GM12872 (cell line): Measurements from ENCODE around the gene RNF207.

Source experiments
- TF ChIP-seq, protein P1 (sequence below): IDR thresholded peaks from 3 replicates; pipeline ENCODE4 v1.5.1; 2011; ENCODE audit warnings: low read depth, mild to moderate bottlenecking, low read length, moderate library complexity; ENCODE audit not compliant: insufficient read depth

Gene RNF207

DNA sequence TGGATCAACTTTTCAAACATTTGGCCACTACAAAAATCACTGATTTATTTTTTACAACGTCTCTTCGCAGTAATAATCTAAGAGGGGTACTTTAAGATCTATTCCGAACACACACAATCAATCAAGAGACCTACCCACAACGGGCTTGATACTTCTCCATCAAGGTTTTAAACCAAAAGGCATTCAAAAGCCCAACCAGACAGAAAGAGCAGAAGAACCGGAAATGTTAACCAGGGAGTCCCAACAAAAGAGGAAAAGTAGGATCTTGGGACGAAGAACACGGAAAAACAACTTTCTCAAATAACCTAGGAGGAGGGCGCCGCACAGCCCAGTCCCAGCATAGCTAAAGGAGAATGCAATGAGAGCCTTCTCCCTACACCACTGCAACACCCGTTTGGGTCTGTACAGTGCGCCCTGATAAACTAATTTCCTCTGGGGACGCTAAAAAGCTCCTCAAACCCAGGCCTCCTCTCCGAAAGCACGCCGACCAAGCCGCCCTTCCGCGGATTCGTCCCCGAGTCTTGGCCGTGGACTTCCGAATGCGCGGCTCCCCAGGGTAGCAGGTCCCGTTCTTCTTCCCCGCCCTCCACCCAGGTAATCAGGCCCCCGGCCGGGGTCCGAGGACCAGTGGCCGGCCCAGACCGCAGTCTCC is 7.1 kb upstream of the RNF207 start:
- TF ChIP-seq, protein P1, sequence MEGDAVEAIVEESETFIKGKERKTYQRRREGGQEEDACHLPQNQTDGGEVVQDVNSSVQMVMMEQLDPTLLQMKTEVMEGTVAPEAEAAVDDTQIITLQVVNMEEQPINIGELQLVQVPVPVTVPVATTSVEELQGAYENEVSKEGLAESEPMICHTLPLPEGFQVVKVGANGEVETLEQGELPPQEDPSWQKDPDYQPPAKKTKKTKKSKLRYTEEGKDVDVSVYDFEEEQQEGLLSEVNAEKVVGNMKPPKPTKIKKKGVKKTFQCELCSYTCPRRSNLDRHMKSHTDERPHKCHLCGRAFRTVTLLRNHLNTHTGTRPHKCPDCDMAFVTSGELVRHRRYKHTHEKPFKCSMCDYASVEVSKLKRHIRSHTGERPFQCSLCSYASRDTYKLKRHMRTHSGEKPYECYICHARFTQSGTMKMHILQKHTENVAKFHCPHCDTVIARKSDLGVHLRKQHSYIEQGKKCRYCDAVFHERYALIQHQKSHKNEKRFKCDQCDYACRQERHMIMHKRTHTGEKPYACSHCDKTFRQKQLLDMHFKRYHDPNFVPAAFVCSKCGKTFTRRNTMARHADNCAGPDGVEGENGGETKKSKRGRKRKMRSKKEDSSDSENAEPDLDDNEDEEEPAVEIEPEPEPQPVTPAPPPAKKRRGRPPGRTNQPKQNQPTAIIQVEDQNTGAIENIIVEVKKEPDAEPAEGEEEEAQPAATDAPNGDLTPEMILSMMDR, result no peak

DNA sequence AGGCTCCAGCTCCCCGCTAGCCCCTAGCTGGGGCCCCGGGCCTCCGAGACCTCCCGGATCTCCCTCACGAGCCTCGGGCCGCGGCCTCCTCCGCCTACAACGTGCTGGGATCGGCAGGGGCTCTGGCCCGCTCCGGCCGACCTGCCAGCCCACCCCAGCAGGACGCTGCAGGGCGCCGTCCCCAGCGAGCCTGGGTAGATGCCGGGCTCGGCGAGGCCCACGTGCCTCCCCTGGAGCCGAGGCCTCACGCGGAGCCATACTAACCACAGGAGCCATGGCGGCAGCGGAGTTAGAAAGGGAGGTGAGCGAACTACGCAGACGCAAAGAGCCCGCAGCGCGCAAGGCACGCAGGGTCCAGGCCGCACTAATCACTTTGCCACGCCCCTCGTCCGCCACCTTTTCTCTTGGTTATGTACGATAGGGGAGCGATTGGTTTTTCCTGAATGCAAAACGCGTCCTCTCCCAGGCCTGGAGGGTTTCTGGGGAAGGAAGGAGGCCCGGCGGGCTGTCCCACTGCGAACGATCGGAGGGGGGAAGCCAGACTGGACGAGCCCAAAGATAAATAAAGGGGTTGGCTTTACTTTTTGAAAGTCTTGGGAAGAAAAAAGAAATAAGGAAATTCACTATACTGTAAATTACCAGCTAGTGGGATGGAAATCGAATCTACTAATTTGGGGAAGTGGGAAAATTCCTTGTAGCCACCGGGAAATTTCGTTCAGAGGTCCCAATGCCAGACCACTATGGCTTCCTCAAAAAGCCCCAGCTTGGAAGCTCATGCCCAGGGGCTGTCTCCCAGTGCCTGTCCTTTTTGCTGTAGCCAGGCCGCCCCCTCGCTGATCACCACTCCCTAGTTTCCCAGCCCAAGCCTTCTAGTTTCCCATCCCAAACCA is 6.4 kb upstream of the RNF207 start, which contains the start of gene RPL22:
TSS of gene RPL22 (minus strand) at position 298 of the 890 bp plus-strand sequence. CDS start at position 276, 22 bp downstream.
- TF ChIP-seq, protein P1, result no peak

DNA sequence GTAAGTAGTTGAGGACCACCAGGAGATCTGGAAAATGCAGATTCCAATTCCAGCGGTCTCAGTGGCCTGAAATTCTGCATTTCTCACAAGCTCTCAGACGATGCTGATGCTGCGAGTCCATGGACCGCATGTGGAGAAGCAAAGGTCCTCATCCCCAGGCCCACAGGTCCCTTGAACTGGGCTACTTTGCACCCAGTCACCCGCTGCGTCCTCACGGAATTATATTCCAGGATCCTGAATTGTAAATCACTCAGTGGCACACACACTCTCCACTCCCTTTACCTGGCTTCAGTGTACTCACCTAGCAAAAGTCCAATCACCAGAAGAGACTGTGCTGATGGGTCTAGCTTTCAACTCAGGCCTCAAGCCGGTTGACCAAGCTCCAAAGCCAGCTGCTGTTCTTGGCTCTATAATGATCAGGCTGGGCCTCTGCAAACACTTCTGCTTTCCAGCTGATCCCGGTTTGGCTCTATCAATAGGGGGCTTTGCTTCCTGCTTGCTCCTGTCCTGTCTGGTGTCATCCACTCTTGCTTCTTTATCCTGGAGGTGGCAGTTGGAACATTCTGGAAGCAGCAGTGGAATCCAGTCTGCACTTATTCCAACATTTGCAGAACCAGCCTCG is 5.6 kb upstream of the RNF207 start:
- TF ChIP-seq, protein P1, result no peak

DNA sequence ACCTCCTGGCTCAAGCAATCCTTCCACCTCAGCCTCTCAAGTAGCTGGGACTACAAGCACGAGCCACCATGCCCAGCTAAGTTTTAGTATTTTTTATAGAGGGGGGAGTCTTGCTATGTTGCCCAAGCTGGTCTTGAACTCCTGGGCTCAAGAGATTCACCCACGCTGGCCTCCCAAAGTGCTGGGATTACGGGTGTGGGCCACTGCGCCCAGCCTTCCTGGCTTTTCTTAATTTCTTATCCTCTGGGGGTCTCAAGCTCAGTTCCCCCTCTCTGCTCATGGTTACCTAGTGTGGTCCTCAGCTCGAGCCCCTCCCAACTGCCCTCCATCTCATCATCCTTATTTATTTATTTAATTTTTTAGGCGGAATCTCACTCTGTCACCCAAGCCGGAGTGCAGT is 3.7 kb upstream of the RNF207 start:
- TF ChIP-seq, protein P1, result no peak

DNA sequence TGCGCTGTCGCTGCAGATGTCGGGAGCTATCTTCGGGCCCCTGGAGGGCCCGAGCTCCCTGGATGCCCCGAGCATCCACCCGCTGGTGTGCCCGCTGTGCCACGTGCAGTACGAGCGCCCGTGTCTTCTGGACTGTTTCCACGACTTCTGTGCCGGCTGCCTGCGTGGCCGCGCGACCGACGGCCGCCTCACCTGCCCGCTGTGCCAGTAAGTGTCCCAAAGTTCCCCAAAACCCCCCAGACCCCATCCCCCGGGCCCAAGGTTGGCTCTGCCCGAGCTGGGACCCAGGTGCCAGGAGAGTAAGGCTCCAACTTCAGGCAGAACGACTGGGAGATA is 569 bp downstream of the RNF207 start:
- TF ChIP-seq, protein P1, result no peak

DNA sequence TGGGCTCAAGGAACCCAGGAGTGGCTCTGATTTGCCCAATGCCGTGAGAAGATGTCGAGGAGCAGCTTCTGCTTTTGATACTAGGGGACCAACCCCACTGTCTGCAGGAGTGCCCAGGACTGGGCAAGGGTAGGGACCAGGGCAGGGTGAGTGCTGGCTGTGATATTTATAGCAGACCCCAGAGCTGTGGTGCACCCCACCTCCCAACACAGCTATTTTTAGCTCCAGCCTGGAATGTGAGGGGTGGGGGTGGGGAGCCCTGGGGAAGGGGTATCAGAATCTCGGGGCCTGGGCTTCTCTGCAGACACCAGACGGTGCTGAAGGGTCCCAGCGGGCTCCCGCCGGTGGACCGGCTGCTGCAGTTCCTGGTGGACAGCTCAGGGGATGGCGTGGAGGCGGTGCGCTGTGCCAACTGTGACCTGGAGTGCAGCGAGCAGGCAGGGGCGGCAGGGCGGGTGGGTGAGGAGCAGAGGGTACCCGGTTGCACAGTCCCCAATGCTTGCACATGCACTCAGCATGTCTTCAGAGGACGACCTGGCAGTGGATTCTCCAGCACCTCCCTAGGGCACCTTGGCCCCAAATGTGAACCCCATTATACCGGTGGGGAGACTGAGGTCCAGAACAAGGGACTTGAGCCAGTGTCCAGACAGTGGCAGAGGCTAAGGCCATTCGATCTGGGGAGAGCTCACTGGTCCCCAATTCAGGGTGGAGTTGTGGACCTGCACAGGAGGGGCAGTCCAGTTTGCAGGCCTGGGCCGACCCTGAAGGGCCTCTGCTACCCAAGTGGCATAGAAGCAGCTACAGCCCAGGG is 1.4 kb downstream of the RNF207 start:
- TF ChIP-seq, protein P1, result no peak
